Panc1 (cell line): ENCODE results near the gene FMN2.

Source experiments
- CTCF ChIP-seq: fragments of 450-650 bp; IDR thresholded peaks from 2 replicates; pipeline ENCODE4 v1.5.1; 2017; ENCODE audit warnings: mild to moderate bottlenecking
- POLR2AphosphoS5 ChIP-seq: IDR thresholded peaks from 2 replicates; pipeline ENCODE4 v1.6.1; 2012; ENCODE audit warnings: mild to moderate bottlenecking, low read depth, low read length, moderate library complexity
- REST ChIP-seq, 2 experiments: IDR thresholded peaks; 2 replicates each; pipeline ENCODE4 v1.6.1; 2011 to 2012; ENCODE audit warnings: low read depth in 2 of 2, control low read depth in 1 of 2, low read length in 1 of 2, mild to moderate bottlenecking in 1 of 2, moderate library complexity in 1 of 2; ENCODE audit not compliant: insufficient read depth in 1 of 2
- SIN3A ChIP-seq: IDR thresholded peaks from 2 replicates; pipeline ENCODE4 v1.6.1; 2012; ENCODE audit warnings: low read depth, mild to moderate bottlenecking, low read length, moderate library complexity, borderline replicate concordance; ENCODE audit not compliant: insufficient read depth
- TCF7L2 ChIP-seq: IDR thresholded peaks from 2 replicates; pipeline ENCODE4 v1.6.1; 2011; ENCODE audit warnings: mild to moderate bottlenecking, low read depth, low read length, inconsistent platforms

- TF ChIP-seq CTCF (no peak), SIN3A (no peak), TCF7L2 (no peak), POLR2AphosphoS5 (no peak), REST (IDR thresholded peaks at IDR 0.05; ENCODE audit: insufficient read depth in 1 of 2, low read depth in 2 of 2, low read length in 1 of 2) (no peak)
These were observed 153.9 kb downstream of the FMN2 start for GRCh38 chr1:240245629-240246020.
